Pancreas (tissue), 10 donors: ENCODE data around the gene FAM170B. TPM values are rescaled to one million over a fixed set of nuclear protein-coding genes. Genes with fewer than 3 reads are reported as not detected.

ENCODE experiments used
- ATAC-seq, 4 donors: fragments of 200-7000 bp; cut with Tn5 transposase; one replicate each; pipeline versions ENCODE4 v1.8.0 to v1.9.1; 2020; ENCODE audit warnings: mild to moderate bottlenecking in 4 of 4, moderate library complexity in 4 of 4
- DNase-seq, 6 donors: peaks; one replicate each; pipeline ENCODE4 v3.0.0-alpha.2; 2020
- FAIRE-seq: peaks from 2 replicates; lab custom pipeline; 2012; peaks lifted over from hg19 to GRCh38; lab: Jason Lieb, UNC
- H3K27ac ChIP-seq, 4 donors: fragments of 200-600 bp; sonication (generic); 1 replicate in 3 of 4; 2 replicates in 1 of 4; pipeline versions ENCODE4 v1.5.0 to v1.8.0; 2020
- H3K27me3 ChIP-seq, 4 donors: fragments of 200-600 bp; one replicate each; pipeline ENCODE4 v1.8.0; 2021
- H3K36me3 ChIP-seq, 3 donors: fragments of 200-600 bp; sonication (generic) in 1 of 3; one replicate each; pipeline versions ENCODE4 v1.5.0 to v1.8.0; 2020 to 2021
- H3K4me1 ChIP-seq, 3 donors: fragments of 200-600 bp; one replicate each; pipeline ENCODE4 v1.8.0; 2021
- H3K4me3 ChIP-seq, 4 donors: fragments of 200-600 bp; sonication (generic) in 2 of 4; one replicate each; pipeline versions ENCODE4 v1.5.0 to v1.8.0; 2020 to 2021
- H3K9me3 ChIP-seq, 4 donors: fragments of 200-600 bp; one replicate each; pipeline ENCODE4 v1.8.0; 2021
- WGBS, 2 donors: extraction: QIAGEN DNeasy Blood & Tissue Kit; methylation state at CpG; one replicate each; pipeline ENCODE4 v1.1.7; 2013; 5-methylcytosine and 5-hydroxymethylcytosine counted together
- intact Hi-C, 3 donors: fragments of 100-400 bp; cut with DNase I; formaldehyde crosslinking; loops; one replicate each; pipeline versions ENCODE4 v1.11.1 to v1.14.2; 2022
- polyA plus RNA-seq, 2 donors: library from polyadenylated mRNA; stranded (reverse); fragments of 200-250 nt; gene quantifications; one replicate each; pipeline ENCODE4 v1.2.3, GENCODE V29; 2013
- total RNA-seq, 6 donors: library from RNA; stranded (reverse); fragmentation: NEBNext Ultra II Directional in 4 of 6; extraction: Animal tissue kit (Norgen Biotek cat#: 25700) in 4 of 6; gene quantifications; one replicate each; pipeline versions ENCODE4 v1.2.1 to v1.2.4, GENCODE V29; 2021 to 2023
- TF ChIP-seq, protein P1 (sequence below), 4 donors: fragments of 200-600 bp; sonication (generic) in 3 of 4; IDR thresholded peaks; one replicate each; pipeline versions ENCODE4 v1.5.0 to v1.8.0; 2021; ENCODE audit warnings: antibody characterized with exemption in 4 of 4
- donor health status: healthy with polysubstance abuse.
- donor health status: DM: no; HTN: no; CAD: no; lungs with moderate emphysema.
- donor health status: DM: no; HTN: no; CAD: no.
- donor health status: control.
- donor health status: control.
- donor health status: Bipolar disorder and iron deficiency.
- donor health status: DM: yes; HTN: yes; CAD: no.
- donor health status: DM: no; HTN: no; CAD: no.
- donor health status: DM: no; HTN: no; CAD: no.
- donor health status: DM: yes; HTN: yes; CAD: no.

Gene FAM170B
- total and polyA plus RNA-seq, 8 donors, result not detected

DNA sequence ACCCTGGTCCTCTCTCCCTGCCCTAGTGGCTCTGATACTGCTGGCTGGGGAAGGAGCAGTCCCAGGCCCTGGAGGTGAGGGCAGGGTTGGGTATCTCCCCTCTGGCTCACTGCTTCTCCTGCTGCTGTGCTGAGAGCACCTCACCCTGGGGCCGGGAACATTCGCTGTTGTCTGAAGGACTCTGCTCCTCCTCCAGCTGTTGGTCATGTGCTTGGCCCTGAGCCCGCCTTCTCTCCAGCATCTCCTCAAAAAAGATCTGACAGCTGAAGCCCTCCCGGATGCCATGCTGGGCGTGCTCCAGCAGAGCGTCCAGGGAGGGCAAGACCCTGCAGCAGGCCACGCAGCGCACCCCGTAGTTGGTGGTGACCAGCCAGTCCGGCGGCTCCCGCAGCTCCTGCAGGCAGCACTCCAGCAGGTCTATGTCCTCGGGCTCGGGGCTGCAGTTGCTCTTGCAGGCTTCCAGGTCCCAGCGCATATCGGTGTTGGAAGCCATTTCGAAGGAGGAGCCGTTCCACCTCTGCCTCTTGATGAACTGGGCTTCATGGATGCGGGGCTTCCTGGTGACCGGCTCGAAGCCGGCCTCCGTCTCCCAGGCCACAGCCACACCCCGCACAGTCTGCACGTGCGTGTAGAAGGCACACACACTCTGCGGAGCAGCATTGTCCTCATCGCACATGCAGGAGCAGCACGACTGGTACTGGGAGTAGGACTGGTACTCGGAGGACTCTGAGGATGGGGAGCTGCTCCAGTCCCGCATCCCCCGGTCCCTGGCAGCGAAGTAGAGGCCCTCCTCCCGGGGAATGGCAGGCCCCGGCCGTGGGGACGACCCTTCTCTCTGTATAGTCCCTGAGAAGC lies 2.1 kb downstream of the FAM170B start:
- Histone ChIP-seq H3K9me3 (no peaks in the 10 kb centered on the region), H3K27me3 (no peaks in the 10 kb centered on the region), H3K27ac (no peak overlapping the region), H3K4me3 (no peak overlapping the region), H3K4me1 (no peaks in the 10 kb centered on the region), H3K36me3 (no peaks in the 10 kb centered on the region)
- TF ChIP-seq, protein P1, sequence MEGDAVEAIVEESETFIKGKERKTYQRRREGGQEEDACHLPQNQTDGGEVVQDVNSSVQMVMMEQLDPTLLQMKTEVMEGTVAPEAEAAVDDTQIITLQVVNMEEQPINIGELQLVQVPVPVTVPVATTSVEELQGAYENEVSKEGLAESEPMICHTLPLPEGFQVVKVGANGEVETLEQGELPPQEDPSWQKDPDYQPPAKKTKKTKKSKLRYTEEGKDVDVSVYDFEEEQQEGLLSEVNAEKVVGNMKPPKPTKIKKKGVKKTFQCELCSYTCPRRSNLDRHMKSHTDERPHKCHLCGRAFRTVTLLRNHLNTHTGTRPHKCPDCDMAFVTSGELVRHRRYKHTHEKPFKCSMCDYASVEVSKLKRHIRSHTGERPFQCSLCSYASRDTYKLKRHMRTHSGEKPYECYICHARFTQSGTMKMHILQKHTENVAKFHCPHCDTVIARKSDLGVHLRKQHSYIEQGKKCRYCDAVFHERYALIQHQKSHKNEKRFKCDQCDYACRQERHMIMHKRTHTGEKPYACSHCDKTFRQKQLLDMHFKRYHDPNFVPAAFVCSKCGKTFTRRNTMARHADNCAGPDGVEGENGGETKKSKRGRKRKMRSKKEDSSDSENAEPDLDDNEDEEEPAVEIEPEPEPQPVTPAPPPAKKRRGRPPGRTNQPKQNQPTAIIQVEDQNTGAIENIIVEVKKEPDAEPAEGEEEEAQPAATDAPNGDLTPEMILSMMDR (IDR thresholded peaks at IDR 0.05), result no peak
- no peak for FAIRE-seq
- no peak for DNase-seq
- intact Hi-C loops, result no loop called here
- 71 to 78% methylated on average over 37 of the region's 37 CpGs for WGBS, 2 donors
- ATAC-seq, result no peak

DNA sequence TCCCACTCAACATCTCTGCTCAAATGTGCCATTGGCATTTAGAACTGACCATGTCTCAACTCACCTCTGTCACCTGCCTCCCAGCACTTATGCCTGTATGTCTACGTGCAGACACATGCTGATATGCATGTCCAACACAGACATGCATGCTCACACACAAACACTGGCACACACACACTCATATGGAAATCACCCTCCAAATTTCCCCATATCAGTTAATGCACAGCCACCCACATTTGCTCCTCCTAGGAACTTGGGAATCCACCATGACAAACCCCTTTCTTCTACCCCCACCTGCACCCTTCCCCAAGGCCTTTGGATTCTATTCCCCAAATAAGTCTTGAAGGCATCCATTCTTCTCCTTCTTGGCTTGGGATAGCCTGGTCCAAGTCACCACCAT lies 4.4 kb downstream of the FAM170B start:
- TF ChIP-seq, protein P1 (IDR thresholded peaks at IDR 0.05), result no peak
- Histone ChIP-seq H3K36me3 (no peaks in the 10 kb centered on the region), H3K9me3 (no peaks in the 10 kb centered on the region), H3K27ac (no peak overlapping the region), H3K4me3 (no peak overlapping the region), H3K4me1 (no peaks in the 10 kb centered on the region), H3K27me3 (no peaks in the 10 kb centered on the region)
- ATAC-seq (no peak), DNase-seq (no peak), FAIRE-seq (no peak)
- WGBS, 2 donors, result 70 to 82% methylated on average over 1 of the region's 1 CpG
- intact Hi-C loops, result no loop called here

DNA sequence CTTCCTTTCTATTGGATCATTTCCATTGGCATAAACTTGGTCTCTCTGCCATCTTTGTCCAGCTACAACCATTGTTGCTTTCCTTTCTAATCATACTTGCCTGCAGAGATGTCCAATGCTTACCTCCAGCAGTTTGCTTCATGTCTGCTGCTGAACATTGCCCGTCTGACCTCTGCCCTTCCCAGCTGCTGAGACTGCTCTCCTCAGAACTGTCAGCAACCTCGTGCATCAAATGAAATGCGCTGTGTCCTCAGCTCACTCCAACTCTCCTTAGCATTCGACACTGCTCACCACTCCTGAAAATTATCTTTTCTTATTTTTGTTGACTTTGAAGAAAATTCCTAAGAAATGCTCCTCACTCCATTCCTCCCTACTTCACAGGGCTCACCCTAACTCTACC lies 5.0 kb downstream of the FAM170B start:
- H3K36me3 ChIP-seq, result no peaks in the 10 kb centered on the region
- H3K4me3 ChIP-seq, result no peak overlapping the region
- ATAC-seq (no peak), FAIRE-seq (no peak), DNase-seq (no peak)
- H3K4me1 ChIP-seq, result no peaks in the 10 kb centered on the region
- TF ChIP-seq, protein P1 (IDR thresholded peaks at IDR 0.05), result no peak
- H3K27me3 ChIP-seq, result no peaks in the 10 kb centered on the region
- H3K27ac ChIP-seq, result no peak overlapping the region
- no peaks in the 10 kb centered on the region for H3K9me3 ChIP-seq
- 58 to 63% methylated on average over 4 of the region's 4 CpGs for WGBS, 2 donors
- intact Hi-C loops, result no loop called here

DNA sequence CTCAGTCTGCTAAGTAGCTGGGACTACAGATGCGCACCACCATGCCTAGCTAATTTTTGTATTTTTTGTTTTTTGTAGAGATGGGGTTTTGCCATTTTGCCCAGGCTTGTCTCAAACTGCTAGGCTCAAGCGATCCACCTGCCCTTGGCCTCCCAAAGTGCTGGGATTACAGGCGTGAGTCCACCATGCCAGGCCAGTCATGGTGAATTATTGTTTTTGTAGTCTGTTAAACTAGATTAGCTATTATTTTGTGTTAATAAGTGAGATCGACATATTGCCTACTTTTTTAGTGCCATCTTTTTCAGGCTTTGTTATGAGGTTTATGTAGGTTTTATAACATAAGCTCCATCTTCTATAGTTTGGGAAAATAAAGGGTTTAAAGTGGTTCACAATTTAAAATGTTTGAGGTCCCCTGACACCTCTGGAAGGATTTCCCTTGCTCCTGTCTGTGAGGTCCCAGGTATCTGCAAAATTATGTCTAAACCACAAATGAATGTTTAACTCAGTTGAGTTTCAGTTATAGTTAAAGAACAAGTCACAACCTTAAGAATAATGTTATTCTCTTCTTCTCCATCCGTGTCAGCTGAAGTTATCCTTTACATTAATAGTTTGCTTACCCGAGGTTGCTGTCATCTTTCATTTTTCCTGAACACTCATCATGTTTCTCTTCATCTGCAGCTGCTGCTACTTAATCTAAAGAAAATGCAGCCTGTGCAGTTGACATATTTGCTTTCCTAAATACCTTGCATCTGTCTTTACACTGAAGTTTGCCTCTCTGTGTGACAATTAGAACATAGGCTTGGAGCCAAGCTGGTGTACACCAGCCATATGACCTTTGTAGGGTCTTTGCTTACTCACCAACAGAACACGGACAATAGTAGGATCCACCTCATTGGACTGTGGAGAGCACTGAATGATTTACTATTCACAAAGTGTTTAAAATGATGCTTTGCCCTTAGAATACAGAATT lies 9.6 kb downstream of the FAM170B start:
- ATAC-seq (no peak), FAIRE-seq (no peak), DNase-seq (no peak)
- H3K27ac ChIP-seq, result no peak overlapping the region
- intact Hi-C loops, result no loop called here
- TF ChIP-seq, protein P1 (IDR thresholded peaks at IDR 0.05), result peak in 1 of 4 donors; percentile 4
- H3K36me3 ChIP-seq, result no peaks in the 10 kb centered on the region
- WGBS, 2 donors, result 67 to 72% methylated on average over 7 of the region's 7 CpGs
- H3K4me1 ChIP-seq, result no peaks in the 10 kb centered on the region
- no peaks in the 10 kb centered on the region for H3K27me3 ChIP-seq
- no peak overlapping the region for H3K4me3 ChIP-seq
- H3K9me3 ChIP-seq, result no peaks in the 10 kb centered on the region
